Liver (tissue), 3 donors: ENCODE measurements around the gene GON4L.
"Not testable (repeated sequence)": the region's sequence is repeated elsewhere in the genome, so short reads cannot be mapped to it uniquely, and the experiment has no call there.

Experiments used
- EGR1 ChIP-seq, 2 donors: IDR thresholded peaks; 2 replicates each; pipeline ENCODE4 v1.6.1; 2016 to 2018; ENCODE audit warnings: antibody characterized with exemption in 2 of 2, low read depth in 2 of 2
- FOXA1 ChIP-seq: IDR thresholded peaks from 2 replicates; pipeline ENCODE4 v1.6.1; 2016; ENCODE audit warnings: antibody characterized with exemption
- GABPA ChIP-seq, 2 donors: IDR thresholded peaks in 1 of 2; conservative IDR thresholded peaks in 1 of 2; 2 replicates each; pipeline ENCODE4 v1.6.1; 2016; ENCODE audit warnings: antibody characterized with exemption in 2 of 2, mild to moderate bottlenecking in 1 of 2, moderate library complexity in 1 of 2
- JUND ChIP-seq, 2 donors: IDR thresholded peaks; 2 replicates each; pipeline ENCODE4 v1.6.1; 2016; ENCODE audit warnings: antibody characterized with exemption in 2 of 2
- NR2F2 ChIP-seq: IDR thresholded peaks from 2 replicates; pipeline ENCODE4 v1.6.1; 2016; ENCODE audit warnings: antibody characterized with exemption
- RAD21 ChIP-seq, 2 donors: IDR thresholded peaks; 2 replicates each; pipeline ENCODE4 v1.6.1; 2016; ENCODE audit warnings: antibody characterized with exemption in 2 of 2, mild to moderate bottlenecking in 2 of 2
- SP1 ChIP-seq: IDR thresholded peaks from 2 replicates; pipeline ENCODE4 v1.6.1; 2018; ENCODE audit warnings: antibody characterized with exemption, mild to moderate bottlenecking
- TF ChIP-seq, protein P1 (sequence below): fragments of 150-350 bp; IDR thresholded peaks from 2 replicates; pipeline ENCODE4 v1.5.1; 2017; ENCODE audit warnings: improper control_type of control experiment, low read depth, low read length; ENCODE audit not compliant: missing input control
- TF ChIP-seq, protein P2 (sequence below): IDR thresholded peaks from 2 replicates; pipeline ENCODE4 v1.6.1; 2016; ENCODE audit warnings: antibody characterized with exemption, mild to moderate bottlenecking
- TF ChIP-seq, protein P3 (sequence below): IDR thresholded peaks from 2 replicates; pipeline ENCODE4 v1.6.1; 2016; ENCODE audit warnings: antibody characterized with exemption
- TF ChIP-seq, protein P4 (sequence below): IDR thresholded peaks from 2 replicates; pipeline ENCODE4 v1.6.1; 2016; ENCODE audit warnings: antibody characterized with exemption
- TF ChIP-seq, protein P5 (sequence below): IDR thresholded peaks from 2 replicates; pipeline ENCODE4 v1.6.1; 2016; ENCODE audit warnings: antibody characterized with exemption
- donor health status: healthy.
- donor health status: healthy.

DNA sequence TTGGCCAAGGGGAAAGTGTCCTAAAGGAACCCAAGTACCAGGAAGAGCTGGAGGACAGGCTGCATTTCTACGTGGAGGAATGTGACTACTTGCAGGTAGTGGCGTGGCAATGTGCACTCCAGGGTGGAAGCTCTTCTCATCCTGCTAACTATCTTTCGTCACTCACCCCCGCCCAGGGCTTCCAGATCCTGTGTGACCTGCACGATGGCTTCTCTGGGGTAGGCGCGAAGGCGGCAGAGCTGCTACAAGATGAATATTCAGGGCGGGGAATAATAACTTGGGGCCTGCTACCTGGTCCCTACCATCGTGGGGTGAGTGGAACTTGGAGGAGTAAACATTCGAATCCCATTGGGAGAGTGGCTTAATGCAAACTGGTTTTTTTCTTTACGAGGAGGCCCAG is 109.4 kb downstream of the GON4L start:
- TF ChIP-seq, protein P1, sequence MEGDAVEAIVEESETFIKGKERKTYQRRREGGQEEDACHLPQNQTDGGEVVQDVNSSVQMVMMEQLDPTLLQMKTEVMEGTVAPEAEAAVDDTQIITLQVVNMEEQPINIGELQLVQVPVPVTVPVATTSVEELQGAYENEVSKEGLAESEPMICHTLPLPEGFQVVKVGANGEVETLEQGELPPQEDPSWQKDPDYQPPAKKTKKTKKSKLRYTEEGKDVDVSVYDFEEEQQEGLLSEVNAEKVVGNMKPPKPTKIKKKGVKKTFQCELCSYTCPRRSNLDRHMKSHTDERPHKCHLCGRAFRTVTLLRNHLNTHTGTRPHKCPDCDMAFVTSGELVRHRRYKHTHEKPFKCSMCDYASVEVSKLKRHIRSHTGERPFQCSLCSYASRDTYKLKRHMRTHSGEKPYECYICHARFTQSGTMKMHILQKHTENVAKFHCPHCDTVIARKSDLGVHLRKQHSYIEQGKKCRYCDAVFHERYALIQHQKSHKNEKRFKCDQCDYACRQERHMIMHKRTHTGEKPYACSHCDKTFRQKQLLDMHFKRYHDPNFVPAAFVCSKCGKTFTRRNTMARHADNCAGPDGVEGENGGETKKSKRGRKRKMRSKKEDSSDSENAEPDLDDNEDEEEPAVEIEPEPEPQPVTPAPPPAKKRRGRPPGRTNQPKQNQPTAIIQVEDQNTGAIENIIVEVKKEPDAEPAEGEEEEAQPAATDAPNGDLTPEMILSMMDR, result not testable (repeated sequence)
- TF ChIP-seq, protein P2, sequence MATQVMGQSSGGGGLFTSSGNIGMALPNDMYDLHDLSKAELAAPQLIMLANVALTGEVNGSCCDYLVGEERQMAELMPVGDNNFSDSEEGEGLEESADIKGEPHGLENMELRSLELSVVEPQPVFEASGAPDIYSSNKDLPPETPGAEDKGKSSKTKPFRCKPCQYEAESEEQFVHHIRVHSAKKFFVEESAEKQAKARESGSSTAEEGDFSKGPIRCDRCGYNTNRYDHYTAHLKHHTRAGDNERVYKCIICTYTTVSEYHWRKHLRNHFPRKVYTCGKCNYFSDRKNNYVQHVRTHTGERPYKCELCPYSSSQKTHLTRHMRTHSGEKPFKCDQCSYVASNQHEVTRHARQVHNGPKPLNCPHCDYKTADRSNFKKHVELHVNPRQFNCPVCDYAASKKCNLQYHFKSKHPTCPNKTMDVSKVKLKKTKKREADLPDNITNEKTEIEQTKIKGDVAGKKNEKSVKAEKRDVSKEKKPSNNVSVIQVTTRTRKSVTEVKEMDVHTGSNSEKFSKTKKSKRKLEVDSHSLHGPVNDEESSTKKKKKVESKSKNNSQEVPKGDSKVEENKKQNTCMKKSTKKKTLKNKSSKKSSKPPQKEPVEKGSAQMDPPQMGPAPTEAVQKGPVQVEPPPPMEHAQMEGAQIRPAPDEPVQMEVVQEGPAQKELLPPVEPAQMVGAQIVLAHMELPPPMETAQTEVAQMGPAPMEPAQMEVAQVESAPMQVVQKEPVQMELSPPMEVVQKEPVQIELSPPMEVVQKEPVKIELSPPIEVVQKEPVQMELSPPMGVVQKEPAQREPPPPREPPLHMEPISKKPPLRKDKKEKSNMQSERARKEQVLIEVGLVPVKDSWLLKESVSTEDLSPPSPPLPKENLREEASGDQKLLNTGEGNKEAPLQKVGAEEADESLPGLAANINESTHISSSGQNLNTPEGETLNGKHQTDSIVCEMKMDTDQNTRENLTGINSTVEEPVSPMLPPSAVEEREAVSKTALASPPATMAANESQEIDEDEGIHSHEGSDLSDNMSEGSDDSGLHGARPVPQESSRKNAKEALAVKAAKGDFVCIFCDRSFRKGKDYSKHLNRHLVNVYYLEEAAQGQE, result not testable (repeated sequence)
- not testable (repeated sequence) for TF ChIP-seq RAD21 (IDR thresholded peaks at IDR 0.05); JUND (IDR thresholded peaks at IDR 0.05); EGR1 (IDR thresholded peaks at IDR 0.05; ENCODE audit: low read depth in 2 of 2); SP1; GABPA (IDR thresholded peaks at IDR 0.05 in 1 of 2, conservative IDR thresholded peaks at IDR 0.05 in 1 of 2); FOXA1; NR2F2
- TF ChIP-seq, protein P3, sequence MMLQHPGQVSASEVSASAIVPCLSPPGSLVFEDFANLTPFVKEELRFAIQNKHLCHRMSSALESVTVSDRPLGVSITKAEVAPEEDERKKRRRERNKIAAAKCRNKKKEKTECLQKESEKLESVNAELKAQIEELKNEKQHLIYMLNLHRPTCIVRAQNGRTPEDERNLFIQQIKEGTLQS, result not testable (repeated sequence)
- TF ChIP-seq, protein P4, sequence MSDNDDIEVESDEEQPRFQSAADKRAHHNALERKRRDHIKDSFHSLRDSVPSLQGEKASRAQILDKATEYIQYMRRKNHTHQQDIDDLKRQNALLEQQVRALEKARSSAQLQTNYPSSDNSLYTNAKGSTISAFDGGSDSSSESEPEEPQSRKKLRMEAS, result not testable (repeated sequence)
- TF ChIP-seq, protein P5, sequence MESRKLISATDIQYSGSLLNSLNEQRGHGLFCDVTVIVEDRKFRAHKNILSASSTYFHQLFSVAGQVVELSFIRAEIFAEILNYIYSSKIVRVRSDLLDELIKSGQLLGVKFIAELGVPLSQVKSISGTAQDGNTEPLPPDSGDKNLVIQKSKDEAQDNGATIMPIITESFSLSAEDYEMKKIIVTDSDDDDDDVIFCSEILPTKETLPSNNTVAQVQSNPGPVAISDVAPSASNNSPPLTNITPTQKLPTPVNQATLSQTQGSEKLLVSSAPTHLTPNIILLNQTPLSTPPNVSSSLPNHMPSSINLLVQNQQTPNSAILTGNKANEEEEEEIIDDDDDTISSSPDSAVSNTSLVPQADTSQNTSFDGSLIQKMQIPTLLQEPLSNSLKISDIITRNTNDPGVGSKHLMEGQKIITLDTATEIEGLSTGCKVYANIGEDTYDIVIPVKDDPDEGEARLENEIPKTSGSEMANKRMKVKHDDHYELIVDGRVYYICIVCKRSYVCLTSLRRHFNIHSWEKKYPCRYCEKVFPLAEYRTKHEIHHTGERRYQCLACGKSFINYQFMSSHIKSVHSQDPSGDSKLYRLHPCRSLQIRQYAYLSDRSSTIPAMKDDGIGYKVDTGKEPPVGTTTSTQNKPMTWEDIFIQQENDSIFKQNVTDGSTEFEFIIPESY, result not testable (repeated sequence)
